SK-N-SH (cell line): ENCODE data around the gene CYBA.

Experiments used
- CHD2 ChIP-seq: fragments of 150-350 bp; IDR thresholded peaks from 2 replicates; pipeline ENCODE4 v1.6.1; 2018; ENCODE audit warnings: low read length; ENCODE audit not compliant: partially characterized antibody
- CTCF ChIP-seq: fragments of 200-600 bp; sonication (generic); IDR thresholded peaks from 2 replicates; pipeline ENCODE4 v1.6.1; 2017; ENCODE audit warnings: antibody characterized with exemption, mild to moderate bottlenecking, moderate library complexity
- EP300 ChIP-seq, 2 experiments: IDR thresholded peaks; 2 replicates each; pipeline versions ENCODE4 v1.4.0 to v1.6.1; 2012; ENCODE audit warnings: borderline replicate concordance in 1 of 2, low read depth in 1 of 2, low read length in 1 of 2
- MXI1 ChIP-seq: IDR thresholded peaks from 2 replicates; pipeline ENCODE4 v1.6.1; 2012; ENCODE audit warnings: mild to moderate bottlenecking, low read depth, low read length, improper control_type of control experiment
- NRF1 ChIP-seq: IDR thresholded peaks from 2 replicates; pipeline ENCODE4 v1.6.1; 2012; ENCODE audit warnings: low read depth, mild to moderate bottlenecking, low read length
- POLR2AphosphoS5 ChIP-seq: IDR thresholded peaks from 2 replicates; pipeline ENCODE4 v1.6.1; 2012; ENCODE audit warnings: low read depth, low read length
- RFX5 ChIP-seq: IDR thresholded peaks from 2 replicates; pipeline ENCODE4 v1.6.1; 2012; ENCODE audit warnings: mild to moderate bottlenecking, improper control_type of control experiment, low read length

GRCh38 chr16:88616320-88616719 is 34.5 kb downstream of the CYBA start:
- no peak for TF ChIP-seq CTCF
- TF ChIP-seq EP300 (IDR thresholded peaks at IDR 0.05; ENCODE audit: borderline replicate concordance in 1 of 2, low read depth in 1 of 2, low read length in 1 of 2) = no peak
- TF ChIP-seq MXI1 = no peak
- no peak for TF ChIP-seq RFX5
- no peak for TF ChIP-seq CHD2
- TF ChIP-seq POLR2AphosphoS5 = no peak
- no peak for TF ChIP-seq NRF1
